Gastroesophageal sphincter (tissue), 3 donors: ENCODE data around the gene CIT.

Experiments
- POLR2A ChIP-seq, 2 donors: fragments of 450-650 bp; IDR thresholded peaks; one replicate each; pipeline ENCODE4 v1.6.1; 2017; ENCODE audit warnings: antibody characterized with exemption in 2 of 2, mild to moderate bottlenecking in 2 of 2, moderate library complexity in 1 of 2
- TF ChIP-seq, protein P1 (sequence below), 4 experiments: fragments of 200-600 bp in 2 of 4; fragments of 450-650 bp in 2 of 4; sonication (generic) in 1 of 4; IDR thresholded peaks; one replicate each; pipeline ENCODE4 v1.5.1; 2017 to 2019; ENCODE audit warnings: antibody characterized with exemption in 4 of 4, mild to moderate bottlenecking in 2 of 4, moderate library complexity in 2 of 4

DNA sequence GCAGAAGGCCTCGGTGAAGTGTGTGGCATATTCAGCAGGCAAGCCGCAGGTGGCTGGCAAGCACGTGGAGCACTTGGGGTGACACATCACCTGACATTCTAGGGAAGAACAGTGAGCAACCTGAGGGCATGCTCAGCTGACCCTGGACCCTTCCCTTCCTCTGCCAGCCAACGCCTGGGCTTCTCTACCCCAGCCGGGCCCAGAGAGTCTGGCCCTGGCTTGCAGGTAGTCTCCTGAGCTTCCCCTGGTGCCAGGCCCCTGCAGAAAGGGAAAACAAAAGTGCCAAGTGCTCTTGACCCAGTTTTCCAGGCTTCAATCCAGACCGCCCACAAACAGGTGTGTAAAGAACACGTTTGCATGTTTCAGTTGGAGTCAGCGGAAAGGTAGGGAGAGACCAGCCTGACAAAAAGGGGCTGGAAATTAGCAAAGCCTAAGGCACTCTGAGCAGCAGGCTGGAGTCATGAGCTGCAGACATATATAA lies 163.5 kb downstream of the CIT start:
- TF ChIP-seq, protein P1, sequence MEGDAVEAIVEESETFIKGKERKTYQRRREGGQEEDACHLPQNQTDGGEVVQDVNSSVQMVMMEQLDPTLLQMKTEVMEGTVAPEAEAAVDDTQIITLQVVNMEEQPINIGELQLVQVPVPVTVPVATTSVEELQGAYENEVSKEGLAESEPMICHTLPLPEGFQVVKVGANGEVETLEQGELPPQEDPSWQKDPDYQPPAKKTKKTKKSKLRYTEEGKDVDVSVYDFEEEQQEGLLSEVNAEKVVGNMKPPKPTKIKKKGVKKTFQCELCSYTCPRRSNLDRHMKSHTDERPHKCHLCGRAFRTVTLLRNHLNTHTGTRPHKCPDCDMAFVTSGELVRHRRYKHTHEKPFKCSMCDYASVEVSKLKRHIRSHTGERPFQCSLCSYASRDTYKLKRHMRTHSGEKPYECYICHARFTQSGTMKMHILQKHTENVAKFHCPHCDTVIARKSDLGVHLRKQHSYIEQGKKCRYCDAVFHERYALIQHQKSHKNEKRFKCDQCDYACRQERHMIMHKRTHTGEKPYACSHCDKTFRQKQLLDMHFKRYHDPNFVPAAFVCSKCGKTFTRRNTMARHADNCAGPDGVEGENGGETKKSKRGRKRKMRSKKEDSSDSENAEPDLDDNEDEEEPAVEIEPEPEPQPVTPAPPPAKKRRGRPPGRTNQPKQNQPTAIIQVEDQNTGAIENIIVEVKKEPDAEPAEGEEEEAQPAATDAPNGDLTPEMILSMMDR (IDR thresholded peaks at IDR 0.05): no peak
- TF ChIP-seq POLR2A (IDR thresholded peaks at IDR 0.05): no peak
